HG02981 (cell line): ENCODE results near the gene B3GNT5.
"Not testable (repeated sequence)": the region's sequence is repeated elsewhere in the genome, so short reads cannot be mapped to it uniquely, and the experiment has no call there.

Source experiments
- ATAC-seq: cut with Tn5 transposase; IDR thresholded peaks from one replicate; pipeline ENCODE4 v1.9.1; 2021; ENCODE audit warnings: mild to moderate bottlenecking, moderate library complexity; ENCODE audit not compliant: unreplicated experiment

B3GNT5 gene

DNA sequence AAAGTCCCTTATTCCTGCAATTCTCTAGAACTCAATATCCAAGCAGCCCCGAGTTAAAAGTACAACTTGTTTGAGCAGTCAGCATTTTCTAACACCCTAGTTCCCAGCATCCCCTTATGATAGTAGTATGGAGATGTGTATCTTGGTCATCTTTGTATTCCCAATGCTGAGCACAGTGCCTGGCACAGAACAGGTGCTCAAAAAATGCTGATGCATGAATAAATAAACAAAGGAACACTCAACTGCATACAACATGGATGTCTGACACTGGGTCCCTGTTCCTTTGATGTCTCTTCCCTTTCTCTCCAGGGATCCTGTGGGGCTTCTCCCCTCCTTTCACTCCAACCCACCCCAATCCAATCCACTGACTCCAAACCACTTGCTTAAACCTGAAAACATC is 23.9 kb upstream of the B3GNT5 start:
- ATAC-seq = no peak

DNA sequence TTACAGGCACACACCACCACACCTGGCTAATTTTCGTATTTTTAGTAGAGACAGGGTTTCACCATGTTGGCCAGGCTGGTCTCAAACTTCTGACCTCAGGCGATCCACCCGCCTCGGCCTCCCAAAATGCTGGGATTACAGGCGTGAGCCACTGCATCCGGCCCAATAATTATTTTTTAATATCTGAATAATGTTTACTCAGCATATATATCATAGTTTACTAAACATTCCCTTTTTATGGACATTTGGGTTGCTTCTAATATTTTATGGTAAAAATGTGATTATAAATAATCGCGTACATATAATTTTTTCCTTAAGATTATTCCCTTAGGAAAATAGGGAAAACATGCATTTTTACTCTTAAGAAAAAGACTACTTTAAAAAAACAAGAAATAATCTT is 22.8 kb upstream of the B3GNT5 start:
- not testable (repeated sequence) for ATAC-seq

GRCh38 chr3:183230826-183231225 is 22.2 kb upstream of the B3GNT5 start:
- no peak for ATAC-seq

GRCh38 chr3:183233966-183234365 is 19.1 kb upstream of the B3GNT5 start:
- no peak for ATAC-seq

DNA sequence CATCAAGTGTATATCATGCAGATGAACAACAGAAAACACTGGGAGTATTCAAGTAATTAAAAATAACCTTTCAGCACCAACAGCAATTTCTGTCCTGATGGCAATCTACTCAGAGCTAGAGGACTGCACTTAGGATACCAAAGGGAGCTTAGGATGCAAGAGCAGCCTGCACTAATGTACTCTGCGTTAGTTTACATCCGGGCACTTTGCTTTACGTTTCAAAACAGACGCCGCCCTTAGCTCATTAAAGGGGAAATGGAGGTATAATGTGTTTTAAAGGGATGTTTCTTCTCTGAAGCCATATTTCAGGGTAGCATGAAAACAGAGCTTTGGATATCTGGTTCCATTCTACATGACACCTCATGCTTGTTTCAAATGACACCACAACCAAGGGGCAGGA is 14.0 kb upstream of the B3GNT5 start:
- no peak for ATAC-seq

DNA sequence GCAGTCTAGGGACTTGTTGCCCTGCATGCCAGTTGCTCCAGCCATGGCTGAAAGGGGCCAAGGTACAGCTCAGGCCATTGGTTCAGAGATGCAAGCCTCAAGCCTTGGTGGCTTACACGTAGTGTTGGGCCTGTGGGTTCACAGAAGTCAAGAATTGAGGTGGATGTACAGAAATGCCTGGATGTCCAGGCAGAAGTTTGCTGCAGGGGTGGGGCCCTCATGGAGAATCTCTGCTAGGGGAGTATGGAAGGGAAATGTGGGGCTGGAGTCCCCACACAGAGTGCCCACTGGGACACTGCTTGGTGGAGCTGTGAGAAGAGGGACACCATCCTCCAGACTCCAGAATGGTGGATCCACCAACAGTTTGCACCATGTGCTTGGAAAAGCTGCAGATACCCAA is 10.6 kb upstream of the B3GNT5 start:
- no peak for ATAC-seq

GRCh38 chr3:183244219-183244618 is 8.8 kb upstream of the B3GNT5 start:
- ATAC-seq = no peak

- ATAC-seq = no peak
These were observed 8.0 kb upstream of the B3GNT5 start for GRCh38 chr3:183244981-183245476.

DNA sequence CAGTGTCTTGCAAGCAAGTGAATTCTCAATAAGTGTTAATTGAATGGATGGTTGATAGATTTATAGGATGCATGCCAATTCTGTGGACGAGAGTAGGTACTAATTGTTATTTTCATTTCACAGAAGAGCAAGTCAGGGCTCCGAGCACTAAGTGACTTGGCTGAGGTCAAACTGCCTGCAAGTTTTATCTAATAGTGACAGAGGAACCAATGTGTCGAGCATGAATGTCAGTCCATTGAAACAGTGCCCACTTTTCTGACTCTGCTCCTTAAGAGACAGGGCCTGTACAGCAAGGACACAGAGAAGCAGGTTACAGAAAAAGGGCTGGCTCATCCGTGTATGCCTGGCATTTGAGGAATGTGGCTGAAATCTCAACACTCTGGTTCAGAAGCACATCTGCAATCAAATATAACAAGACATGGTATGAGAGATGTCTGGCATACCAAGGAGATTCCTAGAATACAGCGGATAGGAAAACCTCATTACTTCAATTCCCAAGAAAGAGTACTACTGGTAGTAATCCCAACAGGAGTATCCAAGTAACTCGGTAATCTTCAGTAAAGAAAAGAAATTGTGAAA is 6.0 kb upstream of the B3GNT5 start:
- no peak for ATAC-seq

- no peak for ATAC-seq
These were observed 3.9 kb upstream of the B3GNT5 start for GRCh38 chr3:183249006-183249718.

DNA sequence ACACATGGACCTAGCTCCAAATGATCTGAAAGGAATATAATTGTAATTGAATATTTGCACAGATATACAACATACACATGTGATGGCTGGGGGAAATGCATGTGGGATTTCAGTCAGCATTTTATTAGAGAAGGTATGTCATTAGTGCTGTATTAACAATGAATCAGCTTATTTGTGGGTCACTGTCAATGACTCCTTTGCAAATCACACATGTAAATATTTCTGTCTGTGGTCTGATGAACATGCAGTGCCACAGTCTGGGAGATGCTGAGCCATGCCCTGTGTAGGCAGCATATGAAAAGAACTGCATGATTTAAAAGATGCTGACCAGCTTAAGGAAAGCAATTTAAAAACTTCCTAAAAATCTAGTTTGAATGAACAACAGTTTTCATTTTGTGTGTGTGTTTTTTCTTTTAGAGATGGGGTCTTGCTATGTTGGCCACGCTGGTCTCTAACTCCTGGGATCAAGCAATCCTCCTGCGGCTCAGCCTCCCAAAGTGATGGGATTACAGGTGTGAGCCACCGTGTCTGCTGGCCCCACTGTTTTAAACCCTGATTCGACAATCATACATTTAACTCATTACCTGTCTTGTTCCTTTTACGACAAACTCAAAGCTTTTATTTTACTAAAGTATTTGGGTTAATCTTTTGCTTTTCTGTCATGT is 803 bp upstream of the B3GNT5 start:
- no peak for ATAC-seq

DNA sequence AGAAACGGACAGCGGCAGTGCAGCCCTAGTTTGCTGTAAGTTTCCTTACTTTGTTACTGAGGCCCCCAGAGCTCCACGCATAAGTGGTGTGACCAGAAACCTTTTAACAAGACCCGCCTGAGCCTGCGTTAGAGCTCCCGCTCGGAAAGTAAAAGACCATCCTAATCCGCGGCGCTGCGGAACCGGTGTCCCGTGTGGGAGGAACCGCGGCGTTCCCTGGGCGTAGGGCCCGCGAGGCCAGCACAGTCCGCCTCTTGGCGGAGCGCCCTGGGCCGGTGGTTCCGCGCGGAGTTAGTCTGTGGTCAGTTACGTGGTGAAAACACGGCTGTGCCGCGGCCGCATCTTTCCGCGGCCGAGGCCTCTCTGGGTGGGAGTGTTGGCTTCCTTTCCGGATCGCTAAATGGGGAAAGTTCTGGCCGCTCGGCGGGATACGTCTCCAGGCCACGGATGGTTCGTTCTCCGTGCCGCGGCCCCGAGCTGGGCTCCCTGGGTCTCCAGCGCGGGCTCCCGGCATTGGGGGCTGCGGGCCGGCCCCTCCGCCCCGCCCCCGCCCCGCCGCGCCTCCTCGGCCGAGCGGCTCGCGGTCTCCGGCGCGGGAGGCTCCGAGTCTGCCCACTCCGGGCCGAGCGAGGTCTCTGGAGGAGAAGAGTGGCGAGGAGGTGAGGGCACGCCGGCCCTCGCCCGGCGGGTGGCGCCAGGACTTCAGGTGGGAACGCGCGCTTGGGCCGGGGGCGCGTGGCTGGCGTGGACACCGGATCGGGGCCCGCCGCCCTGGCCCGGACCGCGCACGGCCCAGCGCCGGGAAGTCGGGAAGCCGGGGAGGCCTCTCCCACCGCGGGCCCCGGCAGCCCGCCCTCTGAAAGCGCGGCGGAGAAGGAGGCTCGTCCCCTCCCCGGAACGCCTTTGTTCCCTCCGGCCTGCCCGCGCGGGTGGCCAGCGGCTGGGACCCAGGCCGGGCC is 754 bp downstream of the B3GNT5 start:
- no peak for ATAC-seq

DNA sequence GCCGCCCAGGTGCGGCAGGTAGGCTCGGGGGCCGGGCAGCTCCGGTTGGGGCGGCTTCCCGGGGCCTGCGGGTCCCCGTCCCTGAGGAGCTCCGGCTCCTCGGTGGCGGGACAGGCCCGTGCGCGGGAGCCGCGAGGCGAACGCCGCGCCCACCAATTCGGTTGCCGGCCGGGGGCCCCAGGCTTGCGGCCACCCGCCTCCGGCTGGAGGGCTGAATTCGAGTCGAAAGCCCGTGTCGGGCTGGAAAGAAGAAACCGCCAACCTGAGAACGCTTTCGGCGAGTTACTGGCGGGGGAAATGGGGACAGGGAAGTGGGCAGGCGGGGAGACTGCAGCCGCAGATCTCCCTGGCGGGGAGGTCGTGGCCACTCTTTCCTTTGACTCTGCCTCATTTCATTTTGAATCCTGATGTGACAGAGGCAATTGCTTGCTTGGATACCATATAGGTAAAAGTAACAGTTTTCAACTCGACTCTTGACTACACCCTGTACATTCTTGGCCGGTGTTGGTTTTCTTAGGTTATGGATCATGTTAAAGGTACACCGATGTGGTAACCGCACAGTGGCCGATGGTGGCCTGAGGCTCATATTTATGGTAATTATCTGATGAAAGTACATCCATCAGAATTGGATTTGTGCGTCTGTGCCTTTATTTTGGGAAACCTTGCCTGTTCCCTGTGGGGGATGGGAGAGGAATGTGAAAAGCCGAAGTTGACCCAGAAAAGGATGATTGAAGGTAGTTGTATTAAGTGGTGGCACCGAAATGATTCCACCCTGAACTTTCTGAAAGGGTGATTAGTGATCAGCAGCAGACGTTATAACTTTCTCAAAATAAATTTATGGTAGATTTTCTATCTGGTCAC is 1.7 kb downstream of the B3GNT5 start:
- no peak for ATAC-seq

GRCh38 chr3:183255348-183255730 is 2.3 kb downstream of the B3GNT5 start:
- ATAC-seq = no peak

DNA sequence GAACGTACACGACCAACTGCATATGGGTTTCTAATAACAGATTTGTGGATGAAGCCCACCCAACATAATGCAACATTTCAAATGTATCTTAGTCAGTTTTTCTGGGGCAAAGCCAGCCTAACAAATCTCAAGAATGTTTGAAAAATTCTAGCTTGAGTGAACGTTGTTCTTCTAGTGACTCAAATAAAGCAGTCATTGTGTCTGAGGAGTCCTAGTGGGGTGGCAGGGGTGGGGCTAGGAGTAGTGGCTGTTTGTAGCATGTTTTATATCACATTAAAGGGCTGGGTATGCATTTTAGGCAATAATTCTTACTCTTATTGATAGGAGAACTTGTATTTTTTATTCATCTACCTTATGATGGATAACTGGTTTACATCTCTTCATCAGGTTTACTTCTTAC is 6.0 kb downstream of the B3GNT5 start:
- no peak for ATAC-seq

GRCh38 chr3:183259621-183260020 is 6.6 kb downstream of the B3GNT5 start:
- no peak for ATAC-seq

DNA sequence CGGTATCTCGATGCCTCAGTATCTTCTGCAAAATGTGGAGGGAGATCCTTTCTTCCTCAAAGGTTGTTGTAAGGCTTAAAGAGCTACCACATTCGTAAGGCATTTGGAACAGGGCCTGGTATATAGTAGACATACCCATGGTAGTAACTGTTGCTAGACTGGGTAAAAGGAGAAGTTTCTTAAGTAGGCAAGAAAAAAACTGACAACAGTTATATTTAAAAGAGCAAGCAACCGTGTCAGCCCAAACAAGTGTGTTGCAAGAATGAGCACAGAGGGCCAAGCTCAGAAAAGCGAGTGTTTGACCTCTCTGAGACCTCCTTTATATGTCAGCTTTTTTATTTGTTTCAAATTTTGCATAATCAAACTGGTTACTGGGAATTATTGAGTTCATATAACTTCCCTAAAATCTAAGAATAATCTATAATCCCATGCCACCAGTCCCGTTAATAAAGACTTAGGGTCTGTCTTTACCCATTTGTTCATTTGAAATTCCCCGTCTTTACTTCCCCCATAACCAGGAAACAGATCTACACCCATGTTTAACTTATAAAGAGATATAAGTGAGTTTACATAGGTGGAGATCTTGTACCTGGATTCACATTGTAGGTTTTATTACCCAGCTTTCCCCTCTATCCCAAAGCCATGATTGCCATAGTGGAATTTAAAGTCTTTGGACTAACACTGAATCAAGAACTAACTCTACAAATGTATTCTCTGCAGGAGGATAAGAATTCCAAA is 7.3 kb downstream of the B3GNT5 start:
- ATAC-seq = no peak

- ATAC-seq = no peak
These were observed 8.2 kb downstream of the B3GNT5 start for GRCh38 chr3:183261151-183261724.

DNA sequence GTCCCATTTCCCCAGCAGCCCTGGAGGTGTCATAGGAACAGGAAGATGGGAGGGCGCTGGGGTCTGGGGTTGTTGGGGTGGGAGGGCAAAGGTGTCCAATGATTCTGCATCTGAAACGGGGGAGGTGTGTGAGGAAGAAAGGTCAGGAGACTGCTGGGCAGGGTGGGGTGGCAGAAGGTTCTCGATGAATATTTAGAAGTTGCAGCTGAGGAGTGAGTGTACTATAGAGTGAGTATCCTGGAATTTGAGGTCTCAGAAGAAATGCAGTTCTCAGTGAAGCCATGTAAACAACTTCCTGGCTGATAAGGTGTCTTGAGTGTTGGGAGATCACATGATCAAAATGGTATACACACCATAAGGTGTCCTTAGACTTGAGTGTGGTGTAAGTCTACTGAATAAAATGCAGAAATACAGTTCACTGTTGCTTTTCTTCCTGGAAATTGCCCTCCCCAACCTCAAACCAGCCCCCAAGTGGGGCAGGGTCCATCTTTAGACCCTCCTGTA is 9.9 kb downstream of the B3GNT5 start:
- no peak for ATAC-seq
